WI38 (cell line): ENCODE data around the gene HFE.
"Not testable (repeated sequence)": the region's sequence is repeated elsewhere in the genome, so short reads cannot be mapped to it uniquely, and the experiment has no call there.

Experiments
- H3K4me3 ChIP-seq: 2 replicates; pipeline ENCODE4 v1.5.1; 2011; ENCODE audit warnings: low read depth, mild to moderate bottlenecking, control low read depth, low read length
- CTCF ChIP-seq: IDR thresholded peaks from 2 replicates; pipeline ENCODE4 v1.5.1; 2012; ENCODE audit warnings: low read depth, mild to moderate bottlenecking, control low read depth, low read length

The HFE gene

GRCh38 chr6:26048590-26048989 lies 38.6 kb upstream of the HFE start:
- TF ChIP-seq CTCF = no peak
- no peak overlapping the region for H3K4me3 ChIP-seq

- no peak overlapping the region for H3K4me3 ChIP-seq
These were observed 35.4 kb upstream of the HFE start for GRCh38 chr6:26051665-26052310.

GRCh38 chr6:26052762-26053250 lies 34.4 kb upstream of the HFE start:
- not testable (repeated sequence) for H3K4me3 ChIP-seq

More at GRCh38 chr6:26051665-26052310, 35.4 kb upstream of the HFE start:
- TF ChIP-seq CTCF = no peak

- no peak for TF ChIP-seq CTCF
- peak overlapping the region; percentile 77 for H3K4me3 ChIP-seq
These were observed 33.0 kb upstream of the HFE start for GRCh38 chr6:26053992-26054780.

GRCh38 chr6:26054781-26055718 lies 32.2 kb upstream of the HFE start:
- peak overlapping the region; percentile 77 for H3K4me3 ChIP-seq
- TF ChIP-seq CTCF = no peak

GRCh38 chr6:26055719-26056582 lies 31.3 kb upstream of the HFE start:
- TF ChIP-seq CTCF = no peak
- peak overlapping the region; percentile 77 for H3K4me3 ChIP-seq
